ENCODE measurements around the gene CPB1. TPM values are rescaled to one million over a fixed set of nuclear protein-coding genes. Genes with fewer than 3 reads are reported as not detected.

Gene CPB1
- total and polyA plus RNA-seq, 2 of the 8 experiments (the other 6 are each of a cell fraction or from before 2014, with no cell fraction given), result not detected

- Histone ChIP-seq H2BK12ac (ENCODE audit: low read depth, low read length) (no peak overlapping the region), H3K4ac (replicated peaks; ENCODE audit: insufficient read length, low read depth, low read length) (no peak overlapping the region), H3K79me2 (ENCODE audit: control insufficient read depth in 1 of 2, insufficient read depth in 2 of 2, low read length in 2 of 2) (no peaks in the 10 kb centered on the region), H3K23me2 (ENCODE audit: low read depth, low read length) (no peaks in the 10 kb centered on the region), H3K9me3 (ENCODE audit: insufficient read depth in 2 of 2, low read depth in 1 of 2, low read length in 1 of 2) (no peaks in the 10 kb centered on the region), H3K14ac (ENCODE audit: insufficient read length) (no peak overlapping the region), H4K8ac (ENCODE audit: extremely low read depth, insufficient read depth, low read length) (no peak overlapping the region), H2BK15ac (ENCODE audit: low read length) (no peak overlapping the region), H3K18ac (ENCODE audit: extremely low read depth, low read length) (no peak overlapping the region), H3K27me3 (replicated peaks in 1 of 4; ENCODE audit: control insufficient read depth in 3 of 4, extremely low read depth in 1 of 4, insufficient read depth in 3 of 4, low read length in 3 of 4) (no peaks in the 10 kb centered on the region; a peak in 1 of 7 replicates), H3K9ac (replicated peaks in 1 of 4; ENCODE audit: extremely low read depth in 1 of 4, low read depth in 3 of 4, low read length in 3 of 4) (no peak overlapping the region), H2AK5ac (ENCODE audit: low read depth, low read length) (no peak overlapping the region), H3K4me1 (replicated peaks in 1 of 4; ENCODE audit: control insufficient read depth in 3 of 4, insufficient read depth in 4 of 4, low read length in 3 of 4) (no peaks in the 10 kb centered on the region; a peak in 1 of 7 replicates), H2BK120ac (replicated peaks; ENCODE audit: low read depth, low read length) (no peak overlapping the region), H4K91ac (replicated peaks; ENCODE audit: insufficient read length, low read length) (no peak overlapping the region), H3K23ac (ENCODE audit: insufficient read length) (no peak overlapping the region), H3K27ac (ENCODE audit: low read depth, low read length) (no peak overlapping the region), H3K56ac (replicated peaks; ENCODE audit: insufficient read length, low read depth, low read length) (no peak overlapping the region), H3K4me2 (ENCODE audit: insufficient read depth in 1 of 2, low read depth in 2 of 2, low read length in 2 of 2) (no peak overlapping the region), H2AFZ (ENCODE audit: low read length) (no peak overlapping the region), H3K79me1 (ENCODE audit: low read depth, low read length) (no peaks in the 10 kb centered on the region), H2BK5ac (ENCODE audit: low read depth, low read length) (no peak overlapping the region), H4K5ac (ENCODE audit: insufficient read length, low read depth, low read length) (no peak overlapping the region), H2BK20ac (ENCODE audit: low read length) (no peak overlapping the region), H4K20me1 (replicated peaks in 1 of 2; ENCODE audit: control insufficient read depth in 1 of 2, insufficient read depth in 2 of 2, low read length in 2 of 2) (no peaks in the 10 kb centered on the region), H3K36me3 (ENCODE audit: control insufficient read depth in 2 of 4, insufficient read depth in 4 of 4, low read length in 3 of 4) (no peaks in the 10 kb centered on the region), H3K4me3 (ENCODE audit: extremely low read depth in 1 of 4, insufficient read depth in 2 of 4, low read depth in 3 of 4, low read length in 4 of 4) (no peak overlapping the region)
- no peak for FAIRE-seq
- ChIA-PET CTCF (ENCODE audit: partially characterized antibody) (no interaction called here), POLR2A (ENCODE audit: partially characterized antibody) (no interaction called here)
- TF ChIP-seq GTF2F1 (IDR thresholded peaks at IDR 0.05; ENCODE audit: borderline replicate concordance, low read depth, low read length), result no peak
- no peak for TF ChIP-seq RAD21 (IDR thresholded peaks at IDR 0.05 in 1 of 2, conservative IDR thresholded peaks at IDR 0.05 in 1 of 2; ENCODE audit: low read depth in 2 of 2, low read length in 2 of 2)
- TF ChIP-seq SUZ12 (IDR thresholded peaks at IDR 0.05; ENCODE audit: low read length), result no peak
- TF ChIP-seq MAFK (IDR thresholded peaks at IDR 0.05; ENCODE audit: low read depth, low read length), result no peak
- TF ChIP-seq EGR1 (IDR thresholded peaks at IDR 0.05; ENCODE audit: borderline replicate concordance, low read depth, low read length), result no peak
- WGBS, 2 experiments (ENCODE audit: extremely low coverage in 1 of 2, insufficient coverage in 1 of 2, insufficient read length in 1 of 2, insufficient replicate concordance in 2 of 2, low coverage in 1 of 2, low lambda C conversion rate in 2 of 2, missing lambda C conversion rate in 1 of 2), result 87% methylated on average over 11 of the region's 11 CpGs; no CpG with 5 or more reads in 1 of the 2 experiments
- no peak for DNase-seq (ENCODE audit: low read depth in 1 of 2, low spot score in 2 of 2)
Observed at GRCh38 chr3:148815316-148816110, 12.1 kb upstream of the CPB1 start.
